ENCODE measurements around the gene SORCS2. TPM values are rescaled to one million over a fixed set of nuclear protein-coding genes. Genes with fewer than 3 reads are reported as not detected.

SORCS2 gene
- total RNA-seq, 4 donors from 2014 or later, result 1.1 to 2.5 (median 2.0) TPM

GRCh38 chr4:7275490-7276154 is 83.3 kb downstream of the SORCS2 start:
- DNase-seq, result no peak
- Histone ChIP-seq H3K4me1 (peaks cover 0 to 7% (median under 1%) of the 10 kb centered on the region in 3 donors), H3K9me3 (no peaks in the 10 kb centered on the region), H3K36me3 (no peaks in the 10 kb centered on the region), H3K27me3 (peaks cover 0 to 20% (median 0%) of the 10 kb centered on the region in 4 donors), H3K27ac (no peak overlapping the region), H3K4me3 (no peak overlapping the region)
- TF ChIP-seq CTCF (IDR thresholded peaks at IDR 0.05), result no peak
- no peak for TF ChIP-seq POLR2A (IDR thresholded peaks at IDR 0.05)
- intact Hi-C loops (cut with DNase I), result no loop called here
- WGBS, 2 donors, result 76 to 84% methylated on average over 10 to 11 of the region's 13 CpGs

- Histone ChIP-seq H3K27ac (no peak overlapping the region), H3K27me3 (peaks cover 0 to 29% (median 0%) of the 10 kb centered on the region in 4 donors), H3K9me3 (no peaks in the 10 kb centered on the region), H3K4me1 (peaks cover 0 to 15% (median 8%) of the 10 kb centered on the region in 3 donors), H3K4me3 (no peak overlapping the region), H3K36me3 (no peaks in the 10 kb centered on the region)
- intact Hi-C loops (cut with DNase I), result no loop called here
- TF ChIP-seq POLR2A (IDR thresholded peaks at IDR 0.05), result no peak
- TF ChIP-seq CTCF (IDR thresholded peaks at IDR 0.05), result no peak
- 53 to 92% methylated on average over 7 of the region's 11 CpGs for WGBS, 2 donors
- no peak for DNase-seq
Measured at GRCh38 chr4:7276515-7276914, 84.2 kb downstream of the SORCS2 start.

- no peak for TF ChIP-seq POLR2A (IDR thresholded peaks at IDR 0.05)
- TF ChIP-seq CTCF (IDR thresholded peaks at IDR 0.05), result no peak
- peaks cover 0 to 43% (median 0%) of the 10 kb centered on the region in 4 donors for H3K27me3 ChIP-seq
- DNase-seq, result no peak
- H3K36me3 ChIP-seq, result no peaks in the 10 kb centered on the region
- no peak overlapping the region for H3K27ac ChIP-seq
- 60 to 90% methylated on average over 1 to 6 of the region's 14 CpGs for WGBS, 2 donors
- intact Hi-C loops (cut with DNase I), result no loop called here
- peaks cover 0 to 18% (median 8%) of the 10 kb centered on the region in 3 donors for H3K4me1 ChIP-seq
- no peak overlapping the region for H3K4me3 ChIP-seq
- no peaks in the 10 kb centered on the region for H3K9me3 ChIP-seq
Measured at GRCh38 chr4:7278071-7278765, 85.9 kb downstream of the SORCS2 start.

- no peak overlapping the region for H3K4me3 ChIP-seq
- 52 to 64% methylated on average over 4 of the region's 4 CpGs for WGBS, 2 donors
- DNase-seq, result no peak
- peaks cover 0 to 18% (median 8%) of the 10 kb centered on the region in 3 donors for H3K4me1 ChIP-seq
- H3K36me3 ChIP-seq, result no peaks in the 10 kb centered on the region
- H3K27me3 ChIP-seq, result peaks cover 0 to 50% (median 0%) of the 10 kb centered on the region in 4 donors
- intact Hi-C loops (cut with DNase I), result no loop called here
- no peaks in the 10 kb centered on the region for H3K9me3 ChIP-seq
- no peak for TF ChIP-seq CTCF (IDR thresholded peaks at IDR 0.05)
- no peak overlapping the region for H3K27ac ChIP-seq
Measured at GRCh38 chr4:7278981-7279380, 86.6 kb downstream of the SORCS2 start.

- no peaks in the 10 kb centered on the region for H3K9me3 ChIP-seq
- peaks cover 0 to 59% (median 0%) of the 10 kb centered on the region in 4 donors for H3K27me3 ChIP-seq
- H3K4me3 ChIP-seq, result no peak overlapping the region
- H3K36me3 ChIP-seq, result no peaks in the 10 kb centered on the region
- TF ChIP-seq POLR2A (IDR thresholded peaks at IDR 0.05) (no peak), CTCF (IDR thresholded peaks at IDR 0.05) (no peak)
- DNase-seq, result no peak
- H3K27ac ChIP-seq, result no peak overlapping the region
- H3K4me1 ChIP-seq, result peaks cover 0 to 18% (median 8%) of the 10 kb centered on the region in 3 donors
- intact Hi-C loops (cut with DNase I), result no loop called here
- 35 to 36% methylated on average over 4 to 6 of the region's 6 CpGs for WGBS, 2 donors
Measured at GRCh38 chr4:7279902-7280301, 87.6 kb downstream of the SORCS2 start.

All from esophagus squamous epithelium (tissue), 5 donors.